ENCODE data around the gene HMGCS2. TPM values are rescaled to one million over a fixed set of nuclear protein-coding genes. Genes with fewer than 3 reads are reported as not detected.

The HMGCS2 gene
- total RNA-seq, 1 donor from 2014 or later: 6.8 TPM

DNA sequence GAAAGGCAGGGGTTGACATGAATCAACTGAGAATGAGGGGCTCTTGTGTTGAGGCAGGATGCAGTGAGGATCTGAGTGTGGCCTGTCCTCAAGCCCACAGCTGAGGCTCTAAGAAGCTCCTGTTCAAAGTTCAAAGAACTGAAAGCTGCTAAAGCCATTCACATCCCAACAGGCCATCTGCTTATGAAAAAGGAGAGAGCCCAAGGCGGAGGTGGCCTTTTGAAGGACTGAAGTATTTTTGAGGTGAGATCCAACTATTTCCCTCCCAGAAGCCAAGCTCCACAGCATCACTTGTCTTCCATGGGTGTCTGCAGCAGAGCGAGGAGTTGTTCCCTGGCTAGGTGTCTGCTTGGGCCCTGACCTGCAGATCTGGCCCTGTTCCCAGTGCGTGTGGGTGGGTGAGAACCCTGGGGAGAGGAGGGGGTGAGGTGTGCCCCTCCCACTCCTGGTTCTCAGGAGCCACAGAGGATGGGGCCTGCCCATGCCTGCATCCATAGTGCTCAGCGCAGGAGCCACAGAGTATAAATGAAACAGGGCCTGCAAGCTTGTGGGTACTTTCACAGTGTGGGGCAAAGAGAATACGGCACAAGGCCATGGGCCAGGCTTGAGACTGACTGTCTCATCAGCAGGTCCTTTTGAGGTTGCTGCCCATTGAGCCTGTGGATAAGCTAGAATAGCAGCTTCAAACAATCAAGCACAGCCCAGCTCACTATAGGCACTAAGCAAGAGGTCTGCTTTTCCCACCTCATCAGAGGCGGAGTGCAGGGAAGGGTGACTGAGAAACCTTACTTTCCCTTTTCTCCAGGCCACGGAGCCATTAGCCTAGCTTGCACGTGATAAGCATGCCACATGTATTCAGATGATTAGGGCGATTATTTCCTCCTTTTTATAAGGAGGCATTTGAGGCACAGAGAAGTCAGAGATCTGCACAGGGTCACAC, 26.8 kb upstream of the HMGCS2 start:
- H3K4me1 ChIP-seq: no peaks in the 10 kb centered on the region
- no peaks in the 10 kb centered on the region for H3K36me3 ChIP-seq
- no peak overlapping the region for H3K27ac ChIP-seq
- TF ChIP-seq CTCF (IDR thresholded peaks at IDR 0.05): no peak
- H3K27me3 ChIP-seq: no peaks in the 10 kb centered on the region
- no peak for DNase-seq (ENCODE audit: low spot score in 2 of 2)
- intact Hi-C loops (cut with DNase I): no loop called here
- H3K4me3 ChIP-seq: no peak overlapping the region
- H3K9me3 ChIP-seq: no peaks in the 10 kb centered on the region

- H3K36me3 ChIP-seq: no peaks in the 10 kb centered on the region
- H3K27ac ChIP-seq: no peak overlapping the region
- no peaks in the 10 kb centered on the region for H3K4me1 ChIP-seq
- no peak for DNase-seq (ENCODE audit: low spot score in 2 of 2)
- intact Hi-C loops (cut with DNase I): no loop called here
- no peak for TF ChIP-seq CTCF (IDR thresholded peaks at IDR 0.05)
- no peaks in the 10 kb centered on the region for H3K9me3 ChIP-seq
- H3K4me3 ChIP-seq: no peak overlapping the region
- H3K27me3 ChIP-seq: no peaks in the 10 kb centered on the region
These were observed 26.2 kb upstream of the HMGCS2 start for GRCh38 chr1:119794876-119795240.

DNA sequence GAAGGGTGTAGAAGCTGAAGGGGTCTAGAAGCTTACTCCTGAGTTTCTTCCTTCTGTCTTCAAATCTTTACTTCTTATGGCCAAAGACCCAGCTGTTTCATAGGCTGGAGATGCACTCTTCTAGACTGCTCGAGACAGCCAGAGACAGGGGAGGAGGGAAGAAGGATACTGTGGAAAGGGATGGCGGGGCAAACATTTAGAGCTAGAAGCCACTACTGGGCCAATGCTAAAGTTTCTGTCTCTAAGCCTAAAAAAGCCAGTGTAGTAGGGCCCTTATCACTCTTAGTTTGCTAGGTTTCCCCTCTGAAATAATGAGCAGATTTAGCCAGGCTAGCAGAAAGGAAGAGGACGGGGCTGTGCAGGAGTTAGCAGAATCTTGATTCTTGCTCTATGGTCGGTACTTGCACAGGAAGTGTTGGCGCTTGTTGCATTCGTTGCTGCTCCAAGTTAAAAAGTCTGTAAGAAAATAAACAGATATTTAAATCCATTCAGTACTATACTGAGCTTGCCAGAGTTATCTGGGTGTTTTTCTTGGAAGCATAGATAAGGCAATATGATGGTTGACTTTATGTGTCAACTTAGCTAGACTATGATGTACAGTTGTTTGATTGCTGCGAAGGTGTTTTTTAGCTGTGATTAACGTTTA, 25.6 kb upstream of the HMGCS2 start:
- intact Hi-C loops (cut with DNase I): no loop called here
- no peaks in the 10 kb centered on the region for H3K9me3 ChIP-seq
- H3K36me3 ChIP-seq: no peaks in the 10 kb centered on the region
- no peak overlapping the region for H3K27ac ChIP-seq
- H3K27me3 ChIP-seq: no peaks in the 10 kb centered on the region
- TF ChIP-seq CTCF (IDR thresholded peaks at IDR 0.05): no peak
- H3K4me3 ChIP-seq: no peak overlapping the region
- no peak for DNase-seq (ENCODE audit: low spot score in 2 of 2)
- H3K4me1 ChIP-seq: no peaks in the 10 kb centered on the region

GRCh38 chr1:119791377-119791776, 22.7 kb upstream of the HMGCS2 start:
- Histone ChIP-seq H3K4me1 (no peaks in the 10 kb centered on the region), H3K27ac (no peak overlapping the region), H3K27me3 (no peaks in the 10 kb centered on the region), H3K36me3 (no peaks in the 10 kb centered on the region), H3K9me3 (no peaks in the 10 kb centered on the region), H3K4me3 (no peak overlapping the region)
- no peak for DNase-seq (ENCODE audit: low spot score in 2 of 2)
- intact Hi-C loops (cut with DNase I): no loop called here
- no peak for TF ChIP-seq CTCF (IDR thresholded peaks at IDR 0.05)

DNA sequence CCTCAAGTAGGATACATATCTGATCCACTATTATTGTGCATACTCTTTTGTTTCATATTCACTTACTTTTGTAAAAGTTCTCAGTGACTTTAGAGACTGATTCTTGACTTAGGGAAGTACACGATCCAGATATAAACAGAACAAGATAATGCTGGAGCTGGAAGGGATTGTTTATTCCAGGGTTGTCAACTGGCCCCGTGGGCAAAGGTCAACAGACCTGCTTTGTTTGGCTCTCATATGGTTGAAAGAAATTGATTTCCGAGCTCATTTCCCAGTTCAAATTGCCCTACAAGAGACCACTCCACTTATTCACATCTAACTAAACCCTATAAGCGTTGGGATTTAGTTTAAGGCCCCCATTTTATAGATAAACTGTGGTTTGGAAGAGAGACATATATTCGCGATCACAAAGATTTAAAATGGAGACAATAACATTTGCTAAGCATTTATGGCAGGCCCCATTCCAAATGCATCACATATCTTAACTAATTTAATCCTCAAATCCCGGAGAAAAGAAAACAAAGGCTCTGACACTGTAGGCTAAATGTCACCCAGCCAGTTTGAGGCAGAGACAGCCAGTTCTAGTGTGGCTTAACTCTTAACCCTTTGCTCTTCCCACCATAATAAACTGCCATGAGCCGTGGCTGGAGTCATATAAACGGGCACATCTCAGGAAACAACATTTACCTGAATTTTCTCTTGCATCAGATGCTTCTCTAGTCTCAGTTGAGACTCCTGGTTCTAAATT, 21.9 kb upstream of the HMGCS2 start:
- intact Hi-C loops (cut with DNase I): no loop called here
- no peak for TF ChIP-seq CTCF (IDR thresholded peaks at IDR 0.05)
- H3K4me1 ChIP-seq: no peaks in the 10 kb centered on the region
- no peak for DNase-seq (ENCODE audit: low spot score in 2 of 2)
- H3K27me3 ChIP-seq: no peaks in the 10 kb centered on the region
- no peak overlapping the region for H3K4me3 ChIP-seq
- H3K36me3 ChIP-seq: no peaks in the 10 kb centered on the region
- H3K27ac ChIP-seq: no peak overlapping the region
- H3K9me3 ChIP-seq: no peaks in the 10 kb centered on the region
